PC-9 (cell line): ENCODE data around the gene RASAL2. TPM values are rescaled to one million over a fixed set of nuclear protein-coding genes. Genes with fewer than 3 reads are reported as not detected.
A peak's percentile ranks its signal among the peaks of the same experiment; 100 is the strongest.
"Not testable (repeated sequence)": the region's sequence is repeated elsewhere in the genome, so short reads cannot be mapped to it uniquely, and the experiment has no call there.

Experiments used
- BruUV-seq: library from RNA; stranded (reverse); fragments of 400-500 nt; replicated peaks from 2 replicates; lab custom pipeline; 2021; lab: Mats Ljungman, UMichigan
- CTCF ChIA-PET: fragments of 300-600 bp; sonication (Branson Sonifier 250); formaldehyde crosslinking; loops from one replicate; lab custom pipeline; 2022; ENCODE audit warnings: antibody characterized with exemption; lab: Charles Lee
- POLR2A ChIA-PET: fragments of 300-600 bp; sonication (Branson Sonifier 250); formaldehyde crosslinking; loops from one replicate; lab custom pipeline; 2022; ENCODE audit warnings: antibody characterized with exemption; ENCODE audit not compliant: unreplicated experiment; lab: Charles Lee
- DNase-seq, 2 experiments: peaks; one replicate each; pipeline versions ENCODE4 v3.0.0 to v3.0.0-alpha.2; 2015 to 2022; ENCODE audit warnings: mixed read lengths in 1 of 2
- H2AFZ ChIP-seq: fragments of 200-600 bp; sonication (generic); 2 replicates; pipeline ENCODE4 v1.8.1; 2017; ENCODE audit warnings: antibody characterized with exemption
- H3F3A ChIP-seq: fragments of 200-600 bp; sonication (generic); 2 replicates; pipeline ENCODE4 v1.8.1; 2017; ENCODE audit warnings: antibody characterized with exemption, mild to moderate bottlenecking, low read depth; ENCODE audit not compliant: insufficient read depth
- H3K27ac ChIP-seq: fragments of 200-600 bp; sonication (generic); 2 replicates; pipeline ENCODE4 v1.6.1; 2016; ENCODE audit warnings: mixed run types
- H3K27me3 ChIP-seq: fragments of 200-600 bp; sonication (generic); 2 replicates; pipeline ENCODE4 v1.6.1; 2016; ENCODE audit warnings: low read depth, mixed run types; ENCODE audit not compliant: insufficient read depth
- H3K36me3 ChIP-seq: fragments of 200-600 bp; sonication (generic); 2 replicates; pipeline ENCODE4 v1.6.1; 2016; ENCODE audit warnings: low read depth, mixed run types
- H3K4me1 ChIP-seq: fragments of 200-600 bp; sonication (generic); replicated peaks from 2 replicates; pipeline ENCODE4 v1.6.1; 2016; ENCODE audit warnings: mixed run types; ENCODE audit not compliant: insufficient read depth
- H3K4me2 ChIP-seq: fragments of 200-600 bp; sonication (generic); 2 replicates; pipeline ENCODE4 v1.6.1; 2017; ENCODE audit warnings: mixed run types
- H3K4me3 ChIP-seq: fragments of 200-600 bp; sonication (generic); 2 replicates; pipeline ENCODE4 v1.6.1; 2016; ENCODE audit warnings: mixed run types
- H3K79me2 ChIP-seq: fragments of 200-600 bp; sonication (generic); 2 replicates; pipeline ENCODE4 v1.6.1; 2017; ENCODE audit warnings: low read depth, mixed run types
- H3K9me2 ChIP-seq: fragments of 200-600 bp; sonication (generic); 2 replicates; pipeline ENCODE4 v1.8.1; 2017; ENCODE audit warnings: mild to moderate bottlenecking; ENCODE audit not compliant: insufficient read depth
- H3K9me3 ChIP-seq: fragments of 200-600 bp; sonication (generic); 2 replicates; pipeline ENCODE4 v1.8.1; 2016; ENCODE audit warnings: low read depth; ENCODE audit not compliant: insufficient read depth
- H4K20me1 ChIP-seq: fragments of 200-600 bp; sonication (generic); 2 replicates; pipeline ENCODE4 v1.8.1; 2017; ENCODE audit not compliant: insufficient read depth
- CTCF ChIP-seq: fragments of 200-600 bp; sonication (generic); conservative IDR thresholded peaks from 2 replicates; pipeline ENCODE4 v1.6.1; 2017; ENCODE audit warnings: mixed run types, antibody characterized with exemption, mild to moderate bottlenecking, moderate library complexity
- EZH2 ChIP-seq: fragments of 200-600 bp; sonication (generic); IDR thresholded peaks from 2 replicates; pipeline ENCODE4 v1.8.0; 2017; ENCODE audit warnings: antibody characterized with exemption, low read depth
- intact Hi-C: fragments of 100-400 bp; cut with micrococcal nuclease; formaldehyde crosslinking; loops from one replicate; pipeline ENCODE4 v1.10.0; 2022; ENCODE audit not compliant: unreplicated experiment
- total RNA-seq: library from RNA; stranded (reverse); gene quantifications from 2 replicates; pipeline ENCODE4 v1.2.3, GENCODE V29; 2021

Gene RASAL2
- total RNA-seq, 1 experiment from 2014 or later = 54.1 TPM

GRCh38 chr1:178501705-178502329 lies 407.9 kb downstream of the RASAL2 start:
- Histone ChIP-seq H3K27ac (no peak overlapping the region), H3K9me3 (no peaks in the 10 kb centered on the region), H3K36me3 (no peaks in the 10 kb centered on the region), H3K4me2 (no peak overlapping the region), H3K4me3 (no peak overlapping the region), H3K79me2 (no peaks in the 10 kb centered on the region), H3F3A (peaks cover 3% of the 10 kb centered on the region; the same call in 1 of the 2 replicates), H3K27me3 (no peaks in the 10 kb centered on the region), H3K4me1 (no peaks in the 10 kb centered on the region), H4K20me1 (no peaks in the 10 kb centered on the region), H2AFZ (no peak overlapping the region), H3K9me2 (no peaks in the 10 kb centered on the region)
- DNase-seq = peak; percentile 46 to 53
- POLR2A ChIA-PET = no interaction called here
- intact Hi-C loops = loop anchor here (10.0 kb wide), 1 partner anchor 557 kb away; no protein-coding TSS in a partner anchor
- no peak for TF ChIP-seq EZH2
- peak; percentile 89 for TF ChIP-seq CTCF
- CTCF ChIA-PET = interaction anchor here (0.6 to 1.4 kb wide), 2 partner anchors 190 to 194 kb away, joined by 3 to 9 read pairs; no protein-coding TSS in a partner anchor
- no TSS peak for BruUV-seq

GRCh38 chr1:178502330-178502714 lies 408.4 kb downstream of the RASAL2 start:
- Histone ChIP-seq H3K4me2 (no peak overlapping the region), H3K36me3 (no peaks in the 10 kb centered on the region), H3K9me3 (no peaks in the 10 kb centered on the region), H3K9me2 (no peaks in the 10 kb centered on the region), H3K4me1 (no peaks in the 10 kb centered on the region), H3K4me3 (no peak overlapping the region), H3K27me3 (no peaks in the 10 kb centered on the region), H2AFZ (no peak overlapping the region), H3K27ac (no peak overlapping the region), H4K20me1 (no peaks in the 10 kb centered on the region), H3K79me2 (no peaks in the 10 kb centered on the region), H3F3A (peaks cover 3% of the 10 kb centered on the region; the same call in 1 of the 2 replicates)
- TF ChIP-seq CTCF = no peak
- no peak for TF ChIP-seq EZH2
- no peak for DNase-seq
- ChIA-PET CTCF (interaction anchor here (0.6 to 1.4 kb wide), 2 partner anchors 191 to 194 kb away, joined by 3 to 9 read pairs; no protein-coding TSS in a partner anchor), POLR2A (no interaction called here)
- no TSS peak for BruUV-seq
- intact Hi-C loops = loop anchor here (10.0 kb wide), 1 partner anchor 558 kb away; no protein-coding TSS in a partner anchor

- no peak overlapping the region for H3K27ac ChIP-seq
- TF ChIP-seq EZH2 (no peak), CTCF (no peak)
- no peak for DNase-seq
- POLR2A ChIA-PET = no interaction called here
- H3F3A ChIP-seq = peaks cover 3% of the 10 kb centered on the region; the same call in 1 of the 2 replicates
- H3K79me2 ChIP-seq = no peaks in the 10 kb centered on the region
- BruUV-seq = no TSS peak
- CTCF ChIA-PET = no interaction called here
- H3K4me1 ChIP-seq = no peaks in the 10 kb centered on the region
- intact Hi-C loops = loop anchor here (10.0 kb wide), 1 partner anchor 558 kb away; no protein-coding TSS in a partner anchor
- H3K9me3 ChIP-seq = no peaks in the 10 kb centered on the region
- H3K4me3 ChIP-seq = no peak overlapping the region
- no peak overlapping the region for H2AFZ ChIP-seq
- no peaks in the 10 kb centered on the region for H3K27me3 ChIP-seq
- H3K36me3 ChIP-seq = no peaks in the 10 kb centered on the region
- no peaks in the 10 kb centered on the region; the same call in 1 of the 2 replicates for H3K9me2 ChIP-seq
- H4K20me1 ChIP-seq = no peaks in the 10 kb centered on the region
- H3K4me2 ChIP-seq = no peak overlapping the region
Observed at GRCh38 chr1:178502856-178503255, 409.0 kb downstream of the RASAL2 start.

GRCh38 chr1:178503316-178503715 lies 409.4 kb downstream of the RASAL2 start:
- BruUV-seq, H3K4me2 ChIP-seq, H3K27ac ChIP-seq, H4K20me1 ChIP-seq, H3K27me3 ChIP-seq, H3K79me2 ChIP-seq, DNase-seq, H3F3A ChIP-seq, H3K4me3 ChIP-seq, H3K9me3 ChIP-seq, H2AFZ ChIP-seq, H3K36me3 ChIP-seq, H3K4me1 ChIP-seq, POLR2A ChIA-PET, H3K9me2 ChIP-seq: not testable (repeated sequence)
- CTCF ChIA-PET = interaction anchor here (0.7 kb wide), 1 partner anchor 8 kb away, joined by 4 read pairs; no protein-coding TSS in a partner anchor
- intact Hi-C loops = loop anchor here (10.0 kb wide), 1 partner anchor 559 kb away; no protein-coding TSS in a partner anchor
